ENCODE data around the gene AIFM2.
"Not testable (repeated sequence)": the region's sequence is repeated elsewhere in the genome, so short reads cannot be mapped to it uniquely, and the experiment has no call there.

AIFM2 gene

DNA sequence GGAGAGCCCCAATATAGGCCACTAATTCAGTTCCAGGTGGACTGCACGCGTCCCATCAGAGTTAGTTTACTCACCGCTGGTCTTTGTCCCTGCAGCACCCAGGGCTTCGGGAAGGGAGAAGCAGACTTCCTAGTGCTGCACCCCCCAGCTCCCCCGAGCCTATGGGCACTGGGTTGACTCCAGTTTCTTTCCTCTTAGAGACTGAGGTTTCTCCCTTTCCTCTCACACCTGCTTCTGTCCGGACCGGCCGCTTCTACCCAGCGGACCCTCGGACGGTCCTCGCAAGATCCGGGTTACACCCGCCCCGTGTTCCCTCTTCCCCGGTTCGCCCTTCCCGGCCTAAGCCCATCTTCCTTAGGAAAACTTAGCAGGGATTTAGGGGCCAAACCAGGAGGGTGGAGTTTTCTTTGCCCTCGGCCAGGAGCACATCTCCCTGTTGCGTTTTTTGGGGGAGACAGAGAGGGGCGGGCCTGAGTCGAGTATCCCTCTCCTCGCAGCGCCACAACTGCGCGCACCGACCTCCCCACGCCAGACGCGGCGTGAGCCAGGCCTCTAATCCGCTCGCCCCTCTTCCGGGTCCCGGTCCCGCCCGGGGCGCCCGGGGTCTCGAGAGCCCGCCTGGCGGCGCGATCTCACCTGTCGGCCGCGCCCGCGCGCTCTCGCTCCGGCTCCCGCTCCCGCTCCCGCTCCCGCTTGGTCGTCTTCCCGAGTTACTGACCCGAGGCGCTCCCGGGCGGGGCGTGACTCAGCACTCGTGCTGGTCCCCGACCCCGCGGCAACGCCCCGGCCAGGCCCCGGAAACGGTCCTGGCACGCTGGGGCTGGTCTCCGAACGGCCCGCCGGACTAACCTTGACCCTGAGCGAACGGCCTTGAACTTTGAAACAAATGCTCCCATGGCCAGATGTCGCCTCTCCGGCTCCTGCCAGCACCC is at the start of gene AIFM2:
Gene AIFM2, minus strand, starts transcription at position 728 of the 932 bp plus-strand sequence. CDS start 8,741 bp downstream, outside the sequence.
- peak in 1 of 2 experiments; percentile 35 for DNase-seq

GRCh38 chr10:70179209-70179608 is 46.6 kb upstream of the AIFM2 start:
- DNase-seq: not testable (repeated sequence)

DNA sequence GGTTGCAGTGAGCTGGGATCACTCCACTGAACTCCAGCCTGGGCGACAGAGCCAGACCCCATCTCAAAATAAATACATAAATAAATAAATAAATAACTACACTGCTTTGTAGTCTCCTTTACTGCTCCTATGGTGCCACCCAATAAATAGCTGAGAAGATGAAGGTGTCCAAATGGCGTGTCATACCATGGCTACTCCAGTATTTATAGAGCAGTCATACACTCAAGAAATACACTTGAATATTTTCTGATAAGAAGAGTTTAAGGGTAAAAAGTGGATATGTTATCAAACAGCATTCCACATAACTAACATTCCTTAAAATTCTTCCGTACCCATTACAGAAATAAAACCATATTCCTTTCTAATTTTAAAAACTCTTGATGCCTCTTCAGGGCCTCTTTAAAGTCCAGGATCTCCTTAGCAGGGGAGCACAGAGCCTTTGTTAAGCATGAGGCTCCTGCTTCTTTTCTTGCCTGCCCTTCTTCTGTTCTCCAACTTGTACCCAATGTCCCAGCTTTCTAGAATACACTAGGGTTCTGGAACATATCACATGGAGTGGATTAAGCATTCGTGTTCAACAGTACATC is 45.6 kb upstream of the AIFM2 start:
- DNase-seq: no peak

GRCh38 chr10:70176441-70176840 is 43.8 kb upstream of the AIFM2 start:
- no peak for DNase-seq

DNA sequence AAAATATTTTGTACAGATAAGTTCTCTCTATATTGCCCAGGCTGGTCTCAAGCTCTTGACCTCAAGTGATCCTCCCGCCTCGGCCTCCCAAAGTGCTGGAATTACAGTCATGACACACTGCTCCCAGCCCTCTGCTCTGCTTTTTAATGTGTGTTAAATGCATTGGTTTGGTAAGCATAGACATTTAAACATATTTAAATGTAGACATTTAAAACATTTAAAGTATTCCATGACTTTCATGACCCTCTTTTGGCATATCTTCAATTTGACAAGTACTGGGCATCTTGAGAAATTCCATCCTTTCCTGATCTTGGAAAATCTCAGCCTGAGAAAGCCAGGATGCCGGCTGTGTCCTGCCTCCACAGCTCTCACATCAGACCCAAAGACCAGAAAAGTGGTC is 42.9 kb upstream of the AIFM2 start:
- DNase-seq: no peak

- peak in 1 of 2 experiments; percentile 11 for DNase-seq
Measured at GRCh38 chr10:70174058-70174741, 41.6 kb upstream of the AIFM2 start.

DNA sequence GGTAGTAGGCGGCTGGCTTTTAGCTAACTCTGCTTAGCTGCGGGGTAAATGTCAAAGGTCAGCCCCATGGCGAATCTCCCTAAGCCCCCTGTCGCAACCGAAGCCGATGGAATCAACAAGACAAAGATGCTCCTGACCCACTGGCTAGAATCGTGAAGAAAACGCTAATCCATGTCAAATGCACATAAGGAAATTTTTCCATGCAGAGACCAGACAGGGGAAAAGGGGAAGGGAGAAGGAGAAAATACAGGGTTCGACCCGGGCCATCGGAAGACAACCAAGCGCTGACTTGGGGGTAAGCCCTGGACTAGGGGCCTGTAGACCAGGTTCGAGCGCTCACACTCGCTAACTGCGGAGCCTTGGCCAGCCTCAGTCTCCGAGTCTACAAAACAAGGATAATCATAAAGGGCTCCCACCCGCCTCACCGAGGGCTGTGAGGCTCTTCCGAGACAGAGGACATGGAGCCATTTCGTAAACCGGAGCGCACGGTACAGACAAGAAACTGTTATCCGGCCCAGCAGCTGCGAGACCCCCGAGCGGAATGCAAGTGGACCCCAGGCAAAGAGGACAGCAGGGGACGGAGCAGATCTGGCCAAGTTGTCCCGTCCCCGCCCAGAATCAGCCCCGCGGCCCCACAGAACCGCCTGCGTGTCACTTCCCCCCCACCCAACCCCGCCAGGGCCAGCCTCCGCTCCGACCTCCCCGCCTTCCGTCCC is 37.2 kb upstream of the AIFM2 start:
- peak in 1 of 2 experiments; percentile 9 for DNase-seq

GRCh38 chr10:70169011-70169410 is 36.4 kb upstream of the AIFM2 start:
- DNase-seq: no peak

- DNase-seq: no peak
Measured at GRCh38 chr10:70167246-70167645, 34.6 kb upstream of the AIFM2 start.

- DNase-seq: no peak
Measured at GRCh38 chr10:70166394-70166793, 33.8 kb upstream of the AIFM2 start.

- no peak for DNase-seq
Measured at GRCh38 chr10:70164163-70164562, 31.5 kb upstream of the AIFM2 start.

GRCh38 chr10:70163448-70163847 is 30.8 kb upstream of the AIFM2 start:
- DNase-seq: no peak

GRCh38 chr10:70162892-70163201 is 30.2 kb upstream of the AIFM2 start:
- DNase-seq: peak; percentile 41 to 42

DNA sequence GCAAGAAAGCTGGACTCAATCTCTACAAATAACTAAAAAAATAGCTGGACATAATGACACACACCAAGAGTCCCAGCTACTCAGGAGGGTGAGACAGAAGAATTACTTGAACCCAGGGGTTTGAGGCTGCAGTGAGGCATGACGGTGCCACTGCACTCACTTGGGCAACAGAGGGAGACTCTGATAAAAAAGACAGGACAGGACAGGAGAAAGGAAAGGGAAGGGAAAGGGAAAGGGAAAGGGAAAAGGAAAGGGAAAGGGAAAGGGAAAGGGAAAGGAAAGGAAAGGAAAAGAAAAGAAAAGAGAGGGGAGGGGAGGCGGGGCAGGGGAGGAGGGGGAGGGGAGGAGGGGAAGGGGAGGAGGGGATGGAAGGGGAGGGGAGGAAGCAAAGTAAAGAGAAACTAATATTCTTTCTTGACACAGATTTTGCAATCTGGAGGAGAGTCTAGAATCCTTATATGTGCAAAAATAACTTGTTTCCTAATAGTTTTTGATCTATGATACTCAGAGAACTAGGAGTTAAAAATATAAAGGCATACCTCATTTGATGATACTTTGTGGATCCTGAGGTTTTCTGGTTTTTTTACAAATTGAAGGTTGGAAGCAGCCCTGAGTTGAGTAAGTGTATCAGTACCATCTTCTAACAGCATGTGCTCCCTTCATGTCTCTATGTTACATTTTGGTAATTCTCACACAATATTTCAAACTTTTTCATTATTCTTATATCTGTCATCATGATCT is 29.7 kb upstream of the AIFM2 start:
- DNase-seq: no peak

DNA sequence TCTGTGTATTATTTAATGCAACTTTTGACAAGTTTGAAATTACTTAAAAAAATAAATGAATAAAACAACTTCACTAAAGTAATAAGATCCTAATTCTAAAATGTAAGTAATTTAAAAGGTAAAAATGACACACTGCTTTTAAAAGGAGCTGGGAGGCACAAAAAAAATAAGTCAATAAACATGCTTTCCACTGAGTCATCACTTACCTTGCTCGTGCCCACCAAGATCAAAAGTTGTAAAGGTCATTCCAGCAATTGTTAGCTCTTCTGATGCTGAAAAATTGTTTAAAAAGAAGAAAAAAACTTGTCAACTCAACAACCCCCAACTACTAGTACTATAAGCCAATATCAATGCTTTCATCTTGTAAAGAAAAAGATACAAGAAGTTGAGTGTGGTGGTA is 28.2 kb upstream of the AIFM2 start:
- DNase-seq: no peak

DNA sequence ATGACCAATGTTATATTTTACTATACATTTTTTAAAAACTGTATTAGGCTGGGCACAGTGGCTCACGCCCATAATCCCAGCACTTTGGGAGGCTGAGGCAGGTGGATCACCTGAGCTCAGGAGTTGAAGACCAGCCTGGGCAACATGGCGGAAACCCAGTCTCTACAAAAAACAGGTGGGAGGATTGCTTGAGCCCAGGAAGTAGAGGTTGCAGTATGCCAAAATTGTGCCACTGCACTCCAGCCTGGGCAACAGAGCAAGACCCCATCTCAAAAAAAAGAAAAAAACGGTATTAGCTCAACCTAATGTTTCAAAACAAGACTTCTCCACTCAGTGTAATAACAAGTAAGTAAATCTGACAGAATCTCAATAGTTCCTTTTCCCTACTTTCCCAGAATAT is 26.7 kb upstream of the AIFM2 start:
- DNase-seq: not testable (repeated sequence)

DNA sequence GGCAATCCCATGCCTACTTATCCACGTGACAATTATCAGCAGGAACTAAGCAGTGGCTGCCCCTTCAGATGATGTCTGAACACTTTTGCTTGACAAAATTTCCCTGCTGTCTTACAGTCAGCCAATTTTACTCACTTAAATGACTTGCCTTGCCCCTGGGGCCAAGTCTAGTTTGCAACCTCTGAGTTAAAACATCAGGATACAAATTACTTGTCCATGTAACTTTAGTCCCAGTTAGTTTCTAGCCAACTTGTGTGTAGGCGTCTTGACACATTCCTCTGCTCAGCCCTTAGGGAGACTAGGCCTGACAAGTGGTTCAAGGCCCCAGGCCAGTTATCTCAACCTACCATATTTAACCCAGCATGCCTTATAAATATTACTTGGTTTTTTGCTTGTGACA is 25.5 kb upstream of the AIFM2 start:
- DNase-seq: no peak

- DNase-seq: no peak
Measured at GRCh38 chr10:70155255-70155838, 22.7 kb upstream of the AIFM2 start.

GRCh38 chr10:70148516-70148915 is 15.9 kb upstream of the AIFM2 start:
- no peak for DNase-seq

DNA sequence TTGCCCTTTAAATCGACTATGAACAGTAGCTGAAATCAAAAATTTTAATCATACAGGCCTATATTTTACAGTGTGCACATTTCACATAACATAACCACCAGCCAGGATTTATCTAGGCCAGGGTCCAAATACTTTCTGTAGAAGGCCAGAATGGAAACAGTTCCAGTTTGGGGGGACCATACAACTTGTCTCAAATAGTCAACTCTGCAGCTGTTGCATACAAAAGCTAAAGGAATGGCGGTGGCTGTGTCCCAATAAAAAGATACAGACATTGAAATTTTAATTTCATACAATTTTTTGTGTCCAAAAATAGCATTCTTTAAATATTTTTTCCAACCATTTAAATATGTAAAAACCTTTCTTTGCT is 14.6 kb upstream of the AIFM2 start:
- no peak for DNase-seq

- DNase-seq: peak; percentile 85 to 94
Measured at GRCh38 chr10:70146489-70147258, 14.0 kb upstream of the AIFM2 start, which contains the start of gene TYSND1. TYSND1 (minus strand) TSS chr10:70146700; CDS start chr10:70146586, 114 bp downstream.
